Measurements from ENCODE around the gene PLCXD1.
"Not testable (repeated sequence)": the region's sequence is repeated elsewhere in the genome, so short reads cannot be mapped to it uniquely, and the experiment has no call there.

The PLCXD1 gene

DNA sequence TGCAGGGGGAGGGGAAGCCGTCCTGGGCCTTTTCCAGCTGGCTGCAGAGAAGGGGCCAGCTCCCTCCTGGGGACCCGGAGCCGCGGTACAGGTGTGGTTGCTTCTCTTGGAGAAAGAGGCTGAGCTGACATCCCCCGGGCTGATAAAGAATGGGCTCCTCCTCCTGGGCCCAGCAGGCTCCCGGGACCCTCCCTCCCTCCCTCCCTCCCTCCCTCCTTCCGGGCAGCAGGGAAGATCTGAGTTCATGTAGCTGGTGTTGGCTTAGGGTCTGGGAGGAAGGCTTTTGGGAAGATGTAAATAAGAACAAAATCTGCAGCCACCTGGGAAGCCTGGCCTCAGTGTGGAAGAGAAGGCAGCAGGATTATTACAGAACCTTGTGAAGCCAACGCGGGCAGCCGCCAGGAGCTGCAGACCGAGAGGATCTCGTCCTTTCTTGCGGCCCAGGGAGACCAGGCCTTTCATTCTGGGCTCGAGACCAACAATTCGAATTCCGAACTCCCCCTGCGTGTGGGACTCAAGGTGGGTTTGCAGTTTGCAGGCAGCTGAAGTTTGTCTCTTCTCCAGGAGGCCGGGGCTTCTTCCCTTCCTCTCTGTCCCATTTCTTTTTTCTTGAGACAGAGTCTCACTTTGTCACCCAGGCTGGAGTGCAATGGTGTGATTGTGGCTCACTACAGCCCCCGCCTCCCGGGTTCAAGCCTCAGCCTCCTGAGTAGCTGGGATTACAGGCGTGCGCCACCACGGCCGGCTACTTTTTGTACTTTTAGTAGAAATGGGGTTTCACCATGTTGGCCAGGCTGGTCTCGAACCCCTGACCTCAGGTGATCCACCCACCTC is at the start of gene PLCXD1:
Gene PLCXD1, plus strand, starts transcription at position 216 of the 834 bp plus-strand sequence. CDS start 2,807 bp downstream, outside the sequence.
- no peak for DNase-seq (ENCODE audit: low spot score)

GRCh38 chrX:231637-232277 is 49.4 kb upstream of the PLCXD1 start:
- DNase-seq (ENCODE audit: low spot score): not testable (repeated sequence)

GRCh38 chrX:232278-232655 is 48.9 kb upstream of the PLCXD1 start:
- DNase-seq (ENCODE audit: low spot score): not testable (repeated sequence)

- not testable (repeated sequence) for DNase-seq (ENCODE audit: low spot score)
Measured at GRCh38 chrX:236201-236600, 45.0 kb upstream of the PLCXD1 start.

- no peak for DNase-seq (ENCODE audit: low spot score)
Measured at GRCh38 chrX:250965-251364, 30.2 kb upstream of the PLCXD1 start.

GRCh38 chrX:251396-252243 is 29.6 kb upstream of the PLCXD1 start:
- DNase-seq (ENCODE audit: low spot score): not testable (repeated sequence)

DNA sequence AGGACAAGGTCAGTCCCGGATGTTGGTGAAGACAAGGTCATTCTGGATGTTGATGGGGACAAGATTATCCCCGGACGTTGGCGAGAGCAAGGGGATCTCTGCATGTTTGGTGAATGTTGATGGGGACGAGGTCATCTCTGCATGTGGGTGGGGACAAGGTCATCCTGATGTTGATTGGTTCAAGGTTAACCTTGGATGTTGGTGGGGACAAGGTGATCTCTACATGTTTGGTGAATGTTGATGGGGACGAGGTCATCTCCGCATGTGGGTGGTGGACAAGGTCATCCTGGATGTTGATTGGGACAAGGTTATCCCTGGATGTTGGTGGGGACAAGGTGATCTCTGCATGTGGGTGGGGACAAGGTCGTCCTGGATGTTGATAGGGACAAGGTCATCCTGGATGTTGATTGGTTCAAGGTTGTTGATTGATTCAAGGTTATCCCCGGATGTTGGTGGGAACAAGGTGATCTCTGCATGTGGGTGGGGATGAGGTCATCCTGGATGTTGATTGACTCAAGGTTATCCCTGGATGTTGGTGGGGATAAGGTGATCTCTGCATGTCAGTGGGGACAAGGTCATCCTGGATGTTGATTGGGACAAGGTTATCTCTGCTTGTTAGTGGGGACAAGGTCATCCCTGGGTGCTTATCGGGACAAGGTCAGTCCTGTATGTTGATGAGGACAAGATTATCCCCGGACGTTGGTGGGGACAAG is 28.8 kb upstream of the PLCXD1 start:
- DNase-seq (ENCODE audit: low spot score): no peak

- no peak for DNase-seq (ENCODE audit: low spot score)
Measured at GRCh38 chrX:252957-253291, 28.3 kb upstream of the PLCXD1 start.

GRCh38 chrX:253451-254297 is 27.5 kb upstream of the PLCXD1 start:
- DNase-seq (ENCODE audit: low spot score): no peak

GRCh38 chrX:254630-255215 is 26.5 kb upstream of the PLCXD1 start:
- no peak for DNase-seq (ENCODE audit: low spot score)

- no peak for DNase-seq (ENCODE audit: low spot score)
Measured at GRCh38 chrX:255923-256331, 25.3 kb upstream of the PLCXD1 start.

GRCh38 chrX:257054-257453 is 24.1 kb upstream of the PLCXD1 start:
- DNase-seq (ENCODE audit: low spot score): not testable (repeated sequence)

DNA sequence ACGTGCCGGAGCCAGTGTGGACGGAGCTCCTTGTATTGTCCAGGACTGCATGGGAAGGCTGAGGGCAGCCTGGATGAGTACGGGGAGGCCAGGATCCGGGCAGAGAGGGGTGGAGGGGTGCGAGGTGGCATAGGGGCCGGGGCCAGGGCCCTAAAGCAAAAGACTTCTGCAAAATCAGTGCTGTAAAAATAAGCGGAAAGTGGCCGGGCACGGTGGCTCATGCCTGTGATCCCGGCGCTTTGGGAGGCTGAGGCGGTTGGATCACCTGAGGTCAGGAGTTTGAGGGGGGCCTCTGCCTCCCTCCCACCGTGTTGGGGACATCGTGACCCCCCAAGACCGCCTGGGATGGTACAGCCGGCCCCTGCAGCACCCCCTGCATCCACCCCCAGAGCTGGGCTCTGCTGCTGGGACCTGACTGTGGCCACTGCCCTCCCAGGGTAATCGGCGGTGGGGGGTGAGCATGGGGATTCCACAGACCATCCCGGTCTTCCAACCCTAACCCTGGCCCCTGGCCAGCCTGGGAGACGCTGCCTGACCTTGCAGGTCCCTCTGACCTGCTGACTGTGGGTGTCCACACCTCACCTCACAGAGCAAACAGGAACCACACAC is 23.4 kb upstream of the PLCXD1 start:
- no peak for DNase-seq (ENCODE audit: low spot score)

- DNase-seq (ENCODE audit: low spot score): no peak
Measured at GRCh38 chrX:258291-259040, 22.7 kb upstream of the PLCXD1 start.

DNA sequence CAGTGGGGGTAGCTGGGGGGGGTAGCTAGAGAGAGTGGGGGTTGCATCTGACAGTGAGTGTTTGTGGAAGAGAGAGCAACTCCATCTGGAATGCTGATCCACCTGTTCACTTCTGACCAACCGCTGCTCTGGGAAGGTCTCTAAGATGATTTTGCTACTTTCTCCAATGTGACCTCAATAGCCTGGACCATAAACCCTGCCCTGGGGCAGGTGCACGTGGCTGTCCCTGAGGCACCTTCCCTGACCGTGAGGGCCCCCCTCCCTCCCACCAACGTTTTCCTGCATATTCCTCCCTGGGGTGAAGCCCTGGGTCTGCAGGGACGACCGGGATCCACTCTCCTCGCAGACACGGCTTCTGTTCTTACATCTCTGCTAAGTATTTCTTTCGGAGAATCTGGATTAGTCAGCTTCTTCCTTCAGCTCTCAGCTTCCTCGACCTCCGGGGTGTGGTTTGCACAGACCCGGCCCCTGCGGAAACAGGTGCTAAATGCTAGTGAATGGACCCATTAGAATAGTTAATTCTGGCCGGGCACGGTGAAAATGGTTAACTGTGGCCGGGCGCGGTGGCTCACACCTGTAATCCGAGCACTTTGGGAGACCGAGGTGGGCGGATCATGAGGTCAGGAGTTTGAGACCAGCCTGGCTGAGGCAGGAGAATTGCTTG is 21.4 kb upstream of the PLCXD1 start:
- DNase-seq (ENCODE audit: low spot score): no peak

DNA sequence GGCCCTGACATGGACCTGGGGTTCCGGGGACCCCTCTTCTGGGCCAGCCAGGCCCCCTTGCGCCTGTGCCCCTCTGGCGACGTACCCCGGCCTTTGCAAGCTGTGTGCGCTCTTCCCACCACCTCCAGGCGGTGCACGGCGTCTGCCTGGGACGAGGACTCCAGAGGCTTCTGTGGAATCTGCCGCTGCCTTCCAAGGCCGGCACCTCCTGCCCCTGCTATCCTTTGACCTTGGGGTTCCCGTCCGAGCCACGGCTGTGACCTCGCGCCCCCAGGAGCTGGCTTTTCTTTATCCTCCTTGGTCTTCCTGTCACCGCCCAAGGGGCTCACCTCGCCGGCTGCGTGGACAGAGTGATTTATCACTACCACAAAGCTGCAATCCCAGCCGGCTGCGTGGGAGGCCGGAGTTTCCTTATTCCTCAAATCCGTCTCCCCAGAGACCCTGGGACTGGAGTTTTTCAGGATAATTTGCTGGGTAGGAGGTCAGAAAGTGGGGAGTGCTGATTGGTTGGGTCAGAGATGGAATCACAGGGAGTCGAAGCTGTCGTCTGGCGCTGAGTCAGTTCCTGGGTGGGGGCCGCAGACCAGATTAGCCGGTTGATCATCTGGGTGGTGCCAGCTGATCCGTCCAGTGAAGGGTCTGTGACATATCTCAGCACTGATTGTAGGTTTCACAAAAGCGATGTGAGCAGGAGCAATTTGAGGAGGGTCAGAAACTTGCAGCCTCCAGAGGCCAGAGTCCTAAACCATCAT is 19.8 kb upstream of the PLCXD1 start:
- no peak for DNase-seq (ENCODE audit: low spot score)

DNA sequence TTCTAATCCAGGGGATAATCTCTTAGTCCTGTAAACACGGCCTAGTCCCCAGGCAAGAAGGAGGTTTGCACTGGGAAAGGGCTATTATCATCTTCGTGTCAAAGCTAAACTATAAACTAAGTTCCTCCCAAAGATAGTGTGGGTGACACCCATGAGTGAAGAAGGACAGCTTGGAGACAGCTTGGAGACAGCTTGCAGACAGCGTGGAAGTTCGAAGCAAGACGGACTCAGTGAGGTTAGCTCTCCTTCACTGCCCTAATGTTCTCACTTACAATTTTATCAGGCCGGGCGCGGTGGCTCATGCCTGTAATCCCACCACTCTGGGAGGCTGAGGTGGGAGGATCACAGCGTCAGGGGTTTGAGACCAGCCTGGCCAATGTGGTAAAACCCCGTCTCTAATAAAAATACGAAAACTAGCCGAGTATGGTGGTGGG is 19.2 kb upstream of the PLCXD1 start:
- DNase-seq (ENCODE audit: low spot score): no peak

DNA sequence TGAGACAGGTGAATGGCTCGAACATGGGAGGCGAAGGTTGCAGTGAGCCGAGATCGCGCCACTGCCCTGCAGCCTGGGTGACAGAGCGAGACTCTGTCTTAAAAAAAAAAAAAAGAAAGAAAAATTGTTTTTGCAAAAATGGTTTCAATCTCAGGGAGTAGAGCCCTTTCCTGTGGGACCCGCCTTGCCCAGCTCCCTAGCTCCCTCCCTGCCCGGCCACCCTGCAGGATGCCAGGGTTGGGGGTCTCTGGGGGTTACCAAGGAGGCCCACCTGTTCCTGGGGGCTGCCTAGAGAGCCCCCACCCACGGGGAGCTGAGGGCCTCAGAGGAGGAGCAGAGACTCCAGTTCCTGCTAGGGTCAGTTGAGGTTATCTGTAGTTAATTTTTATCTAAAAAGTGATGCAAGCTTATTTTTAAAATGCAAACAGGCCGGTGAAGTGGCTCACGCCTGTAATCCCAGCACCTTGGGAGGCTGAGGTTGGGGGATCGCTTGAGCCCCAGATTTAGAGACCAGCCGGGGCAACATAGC is 18.7 kb upstream of the PLCXD1 start:
- DNase-seq (ENCODE audit: low spot score): no peak

All from AG08395 (cell line).